Measurements from ENCODE around the gene RUNX1. TPM values are rescaled to one million over a fixed set of nuclear protein-coding genes. Genes with fewer than 3 reads are reported as not detected.

RUNX1 gene
- total and polyA plus RNA-seq, 4 donors = 23.3 to 100 (median 33.4) TPM

DNA sequence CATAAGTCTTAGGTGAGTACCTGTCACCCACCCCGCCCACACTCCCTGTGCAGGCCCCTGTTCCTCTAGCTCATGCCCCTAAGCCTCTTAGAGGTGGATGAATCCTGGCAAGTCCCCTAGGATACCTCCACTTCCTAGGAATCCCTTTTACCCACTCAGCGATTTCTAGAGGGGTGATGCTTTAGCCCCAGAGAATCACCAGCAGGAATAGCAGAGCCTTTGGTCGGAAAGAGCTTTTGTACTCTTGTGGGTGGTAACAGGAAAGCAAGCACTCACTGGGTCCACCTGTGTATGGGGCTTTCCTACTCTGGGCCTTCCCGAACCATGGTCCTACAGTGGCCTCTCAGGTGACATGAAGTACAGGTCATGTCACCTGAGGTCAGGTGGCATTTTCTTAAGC lies 207.9 kb downstream of the RUNX1 start:
- Histone ChIP-seq H3K36me3 (ENCODE audit: control insufficient read depth in 4 of 4, insufficient read depth in 4 of 4, low read length in 4 of 4) (peaks cover 0 to 17% (median 0%) of the 10 kb centered on the region in 4 donors), H3K27me3 (ENCODE audit: control insufficient read depth in 3 of 3, insufficient read depth in 3 of 3, low read length in 2 of 3) (no peaks in the 10 kb centered on the region), H3K4me3 (no peak overlapping the region), H3K9me3 (ENCODE audit: control insufficient read depth in 4 of 4, insufficient read depth in 3 of 4, low read length in 3 of 4) (no peaks in the 10 kb centered on the region), H3K27ac (ENCODE audit: low read depth in 1 of 2, low read length in 1 of 2) (peak overlapping the region in 1 of 2 donors; percentile 9), H3K4me1 (ENCODE audit: control insufficient read depth in 5 of 5, insufficient read depth in 5 of 5, low read length in 5 of 5) (peaks cover 0 to 30% (median 13%) of the 10 kb centered on the region in 5 donors), H3K9ac (ENCODE audit: insufficient read depth in 1 of 2, low read length in 2 of 2) (no peak overlapping the region)
- ATAC-seq (ENCODE audit: insufficient read depth, low FRiP score) = no peak
- TF ChIP-seq, protein P1, sequence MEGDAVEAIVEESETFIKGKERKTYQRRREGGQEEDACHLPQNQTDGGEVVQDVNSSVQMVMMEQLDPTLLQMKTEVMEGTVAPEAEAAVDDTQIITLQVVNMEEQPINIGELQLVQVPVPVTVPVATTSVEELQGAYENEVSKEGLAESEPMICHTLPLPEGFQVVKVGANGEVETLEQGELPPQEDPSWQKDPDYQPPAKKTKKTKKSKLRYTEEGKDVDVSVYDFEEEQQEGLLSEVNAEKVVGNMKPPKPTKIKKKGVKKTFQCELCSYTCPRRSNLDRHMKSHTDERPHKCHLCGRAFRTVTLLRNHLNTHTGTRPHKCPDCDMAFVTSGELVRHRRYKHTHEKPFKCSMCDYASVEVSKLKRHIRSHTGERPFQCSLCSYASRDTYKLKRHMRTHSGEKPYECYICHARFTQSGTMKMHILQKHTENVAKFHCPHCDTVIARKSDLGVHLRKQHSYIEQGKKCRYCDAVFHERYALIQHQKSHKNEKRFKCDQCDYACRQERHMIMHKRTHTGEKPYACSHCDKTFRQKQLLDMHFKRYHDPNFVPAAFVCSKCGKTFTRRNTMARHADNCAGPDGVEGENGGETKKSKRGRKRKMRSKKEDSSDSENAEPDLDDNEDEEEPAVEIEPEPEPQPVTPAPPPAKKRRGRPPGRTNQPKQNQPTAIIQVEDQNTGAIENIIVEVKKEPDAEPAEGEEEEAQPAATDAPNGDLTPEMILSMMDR (IDR thresholded peaks at IDR 0.05; ENCODE audit: control extremely low read depth, extremely low read depth) = no peak
- WGBS, 2 donors = 60 to 90% methylated on average over 4 of the region's 4 CpGs
- no peak for DNase-seq

DNA sequence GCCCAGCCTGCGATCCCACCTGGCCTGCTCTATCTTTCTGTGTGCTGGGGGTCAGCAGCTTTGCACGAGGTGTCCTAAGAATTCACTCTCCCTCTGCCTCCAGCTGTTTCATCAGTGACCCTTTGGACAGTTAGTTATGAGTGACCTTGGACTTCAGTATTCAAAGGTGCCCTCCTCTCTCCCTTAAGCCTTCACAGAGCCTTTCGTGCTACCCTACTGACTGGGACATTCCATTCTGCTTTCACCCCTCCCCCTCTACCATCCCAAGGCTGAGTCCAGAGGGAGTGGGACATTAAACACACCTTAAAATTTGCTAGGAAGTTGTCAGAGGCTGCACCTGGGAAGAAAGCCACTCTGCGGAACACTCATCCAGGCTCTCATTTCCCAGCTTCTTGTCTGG lies 208.4 kb downstream of the RUNX1 start:
- Histone ChIP-seq H3K9ac (ENCODE audit: insufficient read depth in 1 of 2, low read length in 2 of 2) (no peak overlapping the region), H3K4me1 (ENCODE audit: control insufficient read depth in 5 of 5, insufficient read depth in 5 of 5, low read length in 5 of 5) (peaks cover 0 to 26% (median 13%) of the 10 kb centered on the region in 5 donors), H3K4me3 (no peak overlapping the region), H3K27me3 (ENCODE audit: control insufficient read depth in 3 of 3, insufficient read depth in 3 of 3, low read length in 2 of 3) (no peaks in the 10 kb centered on the region), H3K27ac (ENCODE audit: low read depth in 1 of 2, low read length in 1 of 2) (no peak overlapping the region), H3K36me3 (ENCODE audit: control insufficient read depth in 4 of 4, insufficient read depth in 4 of 4, low read length in 4 of 4) (peaks cover 0 to 17% (median 0%) of the 10 kb centered on the region in 4 donors), H3K9me3 (ENCODE audit: control insufficient read depth in 4 of 4, insufficient read depth in 3 of 4, low read length in 3 of 4) (no peaks in the 10 kb centered on the region)
- ATAC-seq (ENCODE audit: insufficient read depth, low FRiP score) (no peak), DNase-seq (no peak)
- 88% methylated on average over 4 of the region's 4 CpGs for WGBS, 2 donors
- TF ChIP-seq, protein P1 (IDR thresholded peaks at IDR 0.05; ENCODE audit: control extremely low read depth, extremely low read depth) = no peak

DNA sequence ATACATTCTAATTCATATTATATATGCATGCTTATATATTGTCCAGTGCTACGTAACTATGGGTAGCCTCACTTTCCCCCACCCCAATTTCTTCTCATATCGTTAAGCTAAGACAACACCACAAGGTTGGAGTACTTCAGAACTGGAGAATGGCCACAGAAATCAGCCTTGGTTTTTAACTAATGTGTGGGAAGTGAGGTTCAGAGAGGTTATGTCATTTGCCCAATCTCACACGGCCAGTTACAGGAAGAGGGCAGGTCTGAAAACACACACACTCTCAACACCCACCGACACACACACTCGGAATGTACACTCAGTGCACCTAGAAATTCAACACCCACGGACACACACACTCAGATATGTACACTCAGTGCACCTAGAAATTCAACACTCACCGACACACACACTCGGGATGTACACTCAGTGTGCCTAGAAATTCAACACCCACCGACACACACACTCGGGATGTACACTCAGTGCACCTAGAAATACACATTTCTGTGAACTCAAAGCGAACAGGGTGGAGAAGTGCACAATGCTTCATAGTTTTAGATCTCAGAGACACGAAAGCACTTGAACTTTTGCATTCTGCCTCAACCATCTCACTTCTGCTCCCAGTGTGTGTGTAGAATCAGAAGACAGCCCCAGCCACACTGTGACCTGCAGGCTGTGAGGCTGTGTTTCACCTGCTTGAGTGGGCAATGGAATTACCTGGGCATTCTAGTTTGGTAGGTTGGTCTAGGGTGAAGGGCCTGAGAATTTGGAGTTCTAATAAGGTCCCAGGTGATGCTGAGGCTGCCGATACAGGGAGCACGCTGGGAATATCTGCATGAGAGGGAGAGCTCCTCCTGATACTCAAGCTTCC lies 209.9 kb downstream of the RUNX1 start:
- H3K36me3 ChIP-seq (ENCODE audit: control insufficient read depth in 4 of 4, insufficient read depth in 4 of 4, low read length in 4 of 4) = peaks cover 0 to 19% (median under 1%) of the 10 kb centered on the region in 4 donors
- TF ChIP-seq, protein P1 (IDR thresholded peaks at IDR 0.05; ENCODE audit: control extremely low read depth, extremely low read depth) = no peak
- no peak overlapping the region for H3K4me3 ChIP-seq
- H3K4me1 ChIP-seq (ENCODE audit: control insufficient read depth in 5 of 5, insufficient read depth in 5 of 5, low read length in 5 of 5) = peaks cover 0 to 23% (median 11%) of the 10 kb centered on the region in 5 donors
- no peak for ATAC-seq (ENCODE audit: insufficient read depth, low FRiP score)
- no peak overlapping the region for H3K9ac ChIP-seq (ENCODE audit: insufficient read depth in 1 of 2, low read length in 2 of 2)
- H3K27ac ChIP-seq (ENCODE audit: low read depth in 1 of 2, low read length in 1 of 2) = peak overlapping the region in 1 of 2 donors; percentile 23
- peak in 1 of 3 donors; percentile 42 for DNase-seq
- no peaks in the 10 kb centered on the region for H3K27me3 ChIP-seq (ENCODE audit: control insufficient read depth in 3 of 3, insufficient read depth in 3 of 3, low read length in 2 of 3)
- WGBS, 2 donors = 69 to 78% methylated on average over 14 of the region's 14 CpGs
- no peaks in the 10 kb centered on the region for H3K9me3 ChIP-seq (ENCODE audit: control insufficient read depth in 4 of 4, insufficient read depth in 3 of 4, low read length in 3 of 4)

All from lung (tissue), 12 donors.